BLaER1 (cell line): ENCODE measurements around the gene ZFYVE27.

Experiments
- H3K27ac ChIP-seq: shearing (Covaris generic); formaldehyde crosslinking; 2 replicates; pipeline ENCODE4 v1.8.1; 2022
- H3K27me3 ChIP-seq: shearing (Covaris generic); formaldehyde crosslinking; 2 replicates; pipeline ENCODE4 v1.8.1; 2022
- H3K36me3 ChIP-seq: shearing (Covaris generic); formaldehyde crosslinking; 2 replicates; pipeline ENCODE4 v1.8.1; 2022
- H3K4me1 ChIP-seq: shearing (Covaris generic); formaldehyde crosslinking; 2 replicates; pipeline ENCODE4 v1.8.1; 2022
- H3K4me2 ChIP-seq: shearing (Covaris generic); formaldehyde crosslinking; 2 replicates; pipeline ENCODE4 v1.8.1; 2022
- H3K4me3 ChIP-seq: shearing (Covaris generic); formaldehyde crosslinking; 2 replicates; pipeline ENCODE4 v1.8.1; 2022
- H3K9ac ChIP-seq: shearing (Covaris generic); formaldehyde crosslinking; 2 replicates; pipeline ENCODE4 v1.8.1; 2022
- H3K9me3 ChIP-seq: shearing (Covaris generic); formaldehyde crosslinking; 2 replicates; pipeline ENCODE4 v1.8.1; 2022
- H4K20me1 ChIP-seq: shearing (Covaris generic); formaldehyde crosslinking; 2 replicates; pipeline ENCODE4 v1.8.1; 2022
- Cebpa-rat ChIP-seq: shearing (Covaris generic); IDR thresholded peaks from 2 replicates; pipeline ENCODE4 v1.8.1; 2022

ZFYVE27 gene

DNA sequence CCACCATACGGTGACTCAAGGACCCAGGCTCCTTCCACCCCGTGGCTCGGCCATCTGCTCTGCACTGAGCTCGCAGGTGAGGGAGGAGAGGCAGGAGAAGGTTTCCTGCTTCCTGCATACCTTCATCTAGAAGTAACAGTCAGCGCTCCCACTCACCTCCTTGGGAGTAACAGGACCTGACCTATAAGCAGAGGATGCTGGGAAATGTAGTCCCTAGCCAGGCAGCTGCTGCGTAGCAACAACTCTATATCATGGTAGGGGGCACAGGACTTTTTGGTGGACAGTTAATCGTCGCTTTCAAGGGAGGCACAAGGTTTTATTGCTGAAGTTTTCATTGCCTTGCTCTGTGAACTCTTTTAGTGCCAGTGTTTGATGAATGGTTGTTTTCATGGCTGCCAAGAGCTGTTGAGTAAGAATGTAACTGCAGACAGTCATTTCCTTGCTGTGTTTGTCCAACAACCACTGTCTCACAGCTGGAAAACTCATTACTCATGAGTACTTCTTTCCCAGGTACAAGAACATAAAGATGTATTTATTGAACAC is 10.2 kb upstream of the ZFYVE27 start:
- TF ChIP-seq Cebpa-rat = no peak
- H3K4me2 ChIP-seq = no peak overlapping the region
- no peak overlapping the region for H3K27ac ChIP-seq
- H3K4me3 ChIP-seq = no peak overlapping the region
- no peaks in the 10 kb centered on the region for H4K20me1 ChIP-seq
- no peaks in the 10 kb centered on the region for H3K36me3 ChIP-seq
- H3K9me3 ChIP-seq = no peaks in the 10 kb centered on the region
- no peak overlapping the region for H3K9ac ChIP-seq
- peaks cover 6% of the 10 kb centered on the region; the same call in 1 of the 2 replicates for H3K4me1 ChIP-seq
- H3K27me3 ChIP-seq = no peaks in the 10 kb centered on the region

DNA sequence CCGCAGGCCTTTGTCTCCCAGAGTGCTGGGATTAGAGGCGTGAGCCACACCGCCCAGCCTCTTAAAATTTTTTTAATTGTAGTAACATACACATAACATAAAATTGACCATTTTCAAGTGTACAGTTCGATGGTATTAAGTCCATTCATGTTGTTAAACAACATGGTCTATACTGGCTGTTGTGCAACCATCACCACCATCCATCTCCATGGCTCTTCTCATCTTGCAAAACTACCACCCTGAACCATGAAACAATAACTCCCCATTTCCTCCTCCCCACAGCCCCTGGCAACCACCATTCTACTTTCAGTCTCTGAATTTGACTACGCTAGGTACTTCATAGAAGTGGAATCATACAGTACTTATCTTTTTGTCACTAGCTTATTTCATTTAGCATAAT is 7.9 kb upstream of the ZFYVE27 start:
- Histone ChIP-seq H3K4me3 (no peak overlapping the region), H4K20me1 (no peaks in the 10 kb centered on the region), H3K4me1 (no peaks in the 10 kb centered on the region), H3K36me3 (no peaks in the 10 kb centered on the region), H3K9ac (no peak overlapping the region), H3K27me3 (no peaks in the 10 kb centered on the region), H3K9me3 (no peaks in the 10 kb centered on the region), H3K4me2 (no peak overlapping the region), H3K27ac (no peak overlapping the region)
- TF ChIP-seq Cebpa-rat = no peak

DNA sequence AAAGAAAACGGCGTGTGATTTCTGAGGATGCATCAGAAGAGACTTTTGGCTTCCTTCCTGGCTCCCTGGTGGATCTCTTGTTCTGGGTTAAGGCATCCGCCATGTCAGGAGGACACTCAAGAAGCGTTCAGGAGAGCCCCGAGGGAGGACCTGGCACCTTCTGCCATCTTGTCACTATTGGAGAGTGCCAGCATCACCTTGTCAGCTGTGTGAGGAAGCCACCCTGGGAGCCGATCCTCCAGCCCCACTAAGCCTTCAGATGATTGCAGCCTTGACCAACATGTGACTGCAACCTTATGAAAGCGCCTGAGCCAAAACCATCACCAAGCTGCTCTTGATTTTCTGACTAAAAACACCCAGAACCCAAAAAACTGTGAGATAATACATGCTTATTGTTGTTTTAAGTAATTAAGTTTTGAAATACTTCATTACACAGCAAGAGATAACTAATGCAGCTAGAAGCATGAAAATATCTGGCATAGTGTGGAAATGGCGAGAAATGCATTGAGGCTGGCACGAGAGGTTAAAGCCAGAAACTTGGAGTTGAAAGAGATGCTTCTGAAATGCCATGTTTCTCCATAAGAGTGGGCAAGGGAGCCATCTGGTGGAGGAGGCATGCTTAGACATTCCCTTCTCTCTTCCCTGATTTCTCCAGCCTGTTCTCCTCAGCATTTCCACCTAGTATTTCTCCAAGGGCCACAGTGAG is 5.4 kb upstream of the ZFYVE27 start:
- H3K4me2 ChIP-seq = no peak overlapping the region
- H3K27me3 ChIP-seq = no peaks in the 10 kb centered on the region
- no peaks in the 10 kb centered on the region for H4K20me1 ChIP-seq
- peaks cover 8% of the 10 kb centered on the region for H3K4me1 ChIP-seq
- no peaks in the 10 kb centered on the region for H3K36me3 ChIP-seq
- H3K27ac ChIP-seq = no peak overlapping the region
- H3K9ac ChIP-seq = no peak overlapping the region
- TF ChIP-seq Cebpa-rat = no peak
- no peak overlapping the region for H3K4me3 ChIP-seq
- H3K9me3 ChIP-seq = peaks cover 4% of the 10 kb centered on the region; the same call in 1 of the 2 replicates

DNA sequence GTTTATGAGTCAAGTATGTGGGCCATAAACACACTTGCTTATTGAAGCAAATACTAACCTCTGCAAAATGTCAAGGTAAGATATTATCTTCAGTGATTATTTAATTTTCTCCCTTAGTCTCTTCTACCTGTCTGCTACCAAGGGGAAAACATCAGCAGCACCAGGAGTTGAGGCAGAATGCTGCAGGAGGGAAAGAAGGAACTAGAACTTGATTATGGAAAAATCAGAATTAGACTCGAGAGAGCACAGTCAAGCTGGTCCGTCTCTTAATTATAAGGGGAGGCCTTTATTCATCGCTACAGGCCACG is 4.9 kb upstream of the ZFYVE27 start:
- no peaks in the 10 kb centered on the region for H4K20me1 ChIP-seq
- H3K36me3 ChIP-seq = no peaks in the 10 kb centered on the region
- no peak for TF ChIP-seq Cebpa-rat
- no peak overlapping the region for H3K9ac ChIP-seq
- H3K27me3 ChIP-seq = no peaks in the 10 kb centered on the region
- no peak overlapping the region for H3K4me2 ChIP-seq
- H3K9me3 ChIP-seq = peaks cover 4% of the 10 kb centered on the region; the same call in 1 of the 2 replicates
- peaks cover 10% of the 10 kb centered on the region for H3K4me1 ChIP-seq
- no peak overlapping the region for H3K27ac ChIP-seq
- no peak overlapping the region for H3K4me3 ChIP-seq

DNA sequence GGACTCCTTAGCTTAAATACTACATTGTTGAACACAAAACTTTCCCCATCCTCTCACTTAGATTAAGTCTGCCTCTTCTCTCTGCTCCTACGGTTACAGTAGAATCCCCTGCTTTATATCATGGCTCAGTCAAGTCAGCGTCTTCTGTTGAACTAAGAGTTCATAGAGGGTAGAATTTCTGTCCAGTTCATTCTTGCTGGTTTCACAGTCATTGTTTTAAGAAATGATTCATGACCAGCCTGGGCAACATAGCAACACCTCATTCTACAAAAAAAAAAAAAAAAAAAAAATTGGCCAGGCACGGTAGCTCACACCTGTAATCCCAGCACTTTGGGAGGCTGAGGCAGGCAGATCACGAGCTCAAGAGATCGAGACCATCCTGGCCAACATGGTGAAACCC is 3.7 kb upstream of the ZFYVE27 start:
- TF ChIP-seq Cebpa-rat = no peak
- no peak overlapping the region for H3K4me2 ChIP-seq

DNA sequence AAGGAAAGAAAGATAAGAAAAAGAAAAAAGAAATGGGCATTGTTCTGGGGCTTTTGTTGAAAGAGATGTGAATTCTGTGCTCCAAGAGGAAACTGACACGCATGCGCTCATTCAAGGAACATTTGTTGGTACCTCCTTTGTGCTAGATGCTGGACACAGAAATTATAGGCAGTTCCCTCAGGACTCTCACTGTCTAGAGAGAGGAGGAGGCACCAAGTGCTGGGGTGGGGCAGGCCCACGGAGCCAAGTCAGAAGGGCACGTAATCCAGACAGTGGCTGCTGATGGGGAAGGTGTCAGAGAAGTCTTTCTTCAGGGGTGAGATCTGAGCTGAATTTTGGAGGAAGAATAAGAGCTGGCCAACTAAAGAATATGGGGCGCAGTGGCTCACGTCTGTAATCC is 2.9 kb upstream of the ZFYVE27 start:
- Histone ChIP-seq H3K4me3 (no peak overlapping the region), H3K9me3 (peaks cover 4% of the 10 kb centered on the region; the same call in 1 of the 2 replicates), H3K9ac (no peak overlapping the region), H3K27me3 (no peaks in the 10 kb centered on the region), H3K36me3 (peaks cover 3% of the 10 kb centered on the region; the same call in 1 of the 2 replicates), H3K27ac (no peak overlapping the region), H4K20me1 (peaks cover 16% of the 10 kb centered on the region), H3K4me1 (peaks cover 25% of the 10 kb centered on the region), H3K4me2 (no peak overlapping the region)
- TF ChIP-seq Cebpa-rat = no peak

More for the DNA sequence above, 3.7 kb upstream of the ZFYVE27 start:
- H3K4me1 ChIP-seq = peaks cover 17% of the 10 kb centered on the region
- peaks cover 9% of the 10 kb centered on the region for H4K20me1 ChIP-seq
- H3K4me3 ChIP-seq = no peak overlapping the region
- no peaks in the 10 kb centered on the region for H3K27me3 ChIP-seq
- H3K27ac ChIP-seq = no peak overlapping the region
- no peak overlapping the region for H3K9ac ChIP-seq
- no peaks in the 10 kb centered on the region for H3K36me3 ChIP-seq
- peaks cover 4% of the 10 kb centered on the region; the same call in 1 of the 2 replicates for H3K9me3 ChIP-seq

DNA sequence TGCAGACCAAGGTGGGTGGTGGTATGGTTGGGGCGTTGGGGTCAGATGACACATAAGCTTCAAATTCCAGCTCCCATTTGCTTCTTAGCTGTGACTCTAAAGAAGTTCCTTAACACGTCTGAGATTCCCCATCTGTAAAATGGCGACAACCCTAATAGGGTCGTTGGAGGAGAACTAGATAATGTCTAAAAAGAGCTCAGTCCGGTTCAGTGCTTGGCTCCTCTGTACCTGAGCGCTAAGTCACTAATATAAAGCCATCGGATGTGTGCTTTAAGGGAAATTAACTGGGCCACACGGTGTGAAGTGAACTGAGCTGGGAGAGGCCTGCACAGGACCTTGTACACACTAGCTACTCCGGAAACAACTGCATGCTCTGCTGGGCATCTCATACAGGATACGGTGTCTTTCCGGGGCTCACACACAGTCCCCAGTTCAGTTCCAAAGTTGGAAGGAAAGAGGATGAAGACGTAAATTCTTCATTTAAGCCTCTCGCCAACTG is 476 bp upstream of the ZFYVE27 start:
- Histone ChIP-seq H4K20me1 (peaks cover 37% of the 10 kb centered on the region), H3K4me2 (peak overlapping the region; percentile 91), H3K27ac (peak overlapping the region; percentile 96), H3K27me3 (no peaks in the 10 kb centered on the region), H3K9ac (peak overlapping the region; percentile 97; the same call in 1 of the 2 replicates), H3K36me3 (peaks cover 5% of the 10 kb centered on the region), H3K4me3 (peak overlapping the region; percentile 99), H3K4me1 (peaks cover 49% of the 10 kb centered on the region), H3K9me3 (peaks cover 4% of the 10 kb centered on the region; the same call in 1 of the 2 replicates)
- no peak for TF ChIP-seq Cebpa-rat

DNA sequence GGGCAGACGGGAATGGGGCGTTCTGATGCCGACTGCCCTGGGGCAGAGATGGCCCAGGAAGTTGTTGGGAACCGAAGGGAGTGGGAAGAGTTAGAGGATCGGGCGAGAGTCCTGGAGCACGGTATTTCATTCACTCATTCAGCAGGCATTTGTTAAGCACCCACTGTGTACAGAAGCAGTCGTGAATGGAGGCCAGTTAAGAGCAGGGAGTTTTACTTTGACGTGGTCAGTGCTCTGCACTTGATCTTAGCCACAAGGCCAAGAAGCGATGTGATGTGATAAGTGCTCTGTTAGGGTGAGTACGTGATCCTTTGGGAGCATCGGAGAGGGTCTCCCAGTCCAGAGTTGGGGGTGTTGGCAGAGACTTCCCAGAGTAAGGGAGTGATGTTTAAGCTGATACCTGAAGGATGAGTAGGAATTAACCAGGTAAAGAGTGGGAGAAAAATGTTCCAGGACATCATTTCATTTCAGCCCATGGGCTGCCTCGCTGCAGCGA is 890 bp downstream of the ZFYVE27 start:
- Histone ChIP-seq H3K9ac (peak overlapping the region; percentile 97), H3K4me3 (peak overlapping the region; percentile 99), H3K9me3 (peaks cover 4% of the 10 kb centered on the region; the same call in 1 of the 2 replicates), H3K4me1 (peaks cover 63% of the 10 kb centered on the region), H3K27ac (peak overlapping the region; percentile 96), H3K36me3 (peaks cover 15% of the 10 kb centered on the region), H4K20me1 (peaks cover 51% of the 10 kb centered on the region), H3K27me3 (no peaks in the 10 kb centered on the region), H3K4me2 (peak overlapping the region; percentile 91)
- no peak for TF ChIP-seq Cebpa-rat

DNA sequence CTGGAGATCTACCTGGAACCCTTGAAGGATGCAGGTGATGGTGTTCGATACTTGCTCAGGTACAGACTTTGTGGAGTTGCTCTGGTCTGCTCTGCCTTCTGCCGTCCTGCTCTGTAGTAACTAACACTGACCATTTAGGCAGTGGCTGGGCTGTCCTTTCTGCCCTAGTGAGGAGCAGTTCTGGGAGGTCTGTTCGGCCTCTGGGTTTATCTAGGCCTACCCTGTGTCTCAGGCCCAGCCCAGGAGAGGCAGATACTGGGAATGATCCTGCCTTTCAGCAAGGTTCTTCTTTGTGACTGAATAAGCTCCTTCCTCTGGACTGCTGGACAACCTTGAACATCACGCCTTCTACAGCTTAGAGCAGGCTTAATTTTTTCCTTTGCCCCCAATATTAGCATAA is 1.7 kb downstream of the ZFYVE27 start:
- Histone ChIP-seq H3K4me3 (peak overlapping the region; percentile 99), H3K27me3 (no peaks in the 10 kb centered on the region), H3K9ac (peak overlapping the region; percentile 97), H3K36me3 (peaks cover 23% of the 10 kb centered on the region), H3K9me3 (peaks cover 4% of the 10 kb centered on the region; the same call in 1 of the 2 replicates), H3K4me2 (peak overlapping the region; percentile 91), H3K4me1 (peaks cover 71% of the 10 kb centered on the region), H4K20me1 (peaks cover 59% of the 10 kb centered on the region), H3K27ac (no peak overlapping the region)
- no peak for TF ChIP-seq Cebpa-rat

DNA sequence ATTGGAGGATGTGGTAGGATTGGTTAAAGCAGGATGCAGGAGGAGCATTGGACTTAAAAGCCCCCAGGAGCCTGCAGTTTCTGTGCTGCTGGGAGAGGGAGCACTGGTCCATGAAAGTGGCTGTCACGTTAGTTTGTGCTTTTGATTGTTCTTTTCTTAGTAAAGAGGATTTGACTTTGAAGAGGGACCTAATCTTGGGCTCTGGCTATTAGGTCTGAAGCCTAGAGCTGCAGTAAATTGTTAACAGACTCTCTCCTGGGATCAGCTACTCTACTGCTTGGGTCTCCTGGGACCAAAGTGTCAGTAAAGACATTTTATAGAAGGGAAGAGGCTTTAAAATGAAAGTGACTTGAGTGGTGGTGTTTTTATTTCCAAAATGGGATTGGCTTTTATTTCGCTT is 3.7 kb downstream of the ZFYVE27 start:
- Histone ChIP-seq H3K27ac (peak overlapping the region; percentile 68; the same call in 1 of the 2 replicates), H3K4me3 (peak overlapping the region; percentile 30), H3K9me3 (peaks cover 4% of the 10 kb centered on the region; the same call in 1 of the 2 replicates), H3K27me3 (no peaks in the 10 kb centered on the region), H3K4me1 (peaks cover 71% of the 10 kb centered on the region), H3K9ac (peak overlapping the region; percentile 71), H3K4me2 (peak overlapping the region; percentile 89), H3K36me3 (peaks cover 43% of the 10 kb centered on the region), H4K20me1 (peaks cover 79% of the 10 kb centered on the region)
- no peak for TF ChIP-seq Cebpa-rat
